Measurements from ENCODE around the gene TMPRSS4.

The TMPRSS4 gene

GRCh38 chr11:118074785-118075184 is 2.1 kb upstream of the TMPRSS4 start:
- no peak overlapping the region for H2AFZ ChIP-seq (ENCODE audit: low read length)
- H3K9ac ChIP-seq (ENCODE audit: low read length), result no peak overlapping the region
- H3K9me2 ChIP-seq (ENCODE audit: low read depth, low read length), result no peaks in the 10 kb centered on the region
- no peak overlapping the region for H3K4me3 ChIP-seq (ENCODE audit: low read depth, low read length, poor library complexity, severe bottlenecking)
- H3K4me2 ChIP-seq (ENCODE audit: low read length), result no peak overlapping the region
- no peaks in the 10 kb centered on the region for H4K20me1 ChIP-seq (ENCODE audit: insufficient read depth, low read length)
- no peaks in the 10 kb centered on the region for H3F3A ChIP-seq (ENCODE audit: insufficient read depth, low read length)
- no peak for TF ChIP-seq EZH2 (IDR thresholded peaks at IDR 0.05; ENCODE audit: borderline replicate concordance, low read length)
- H3K27ac ChIP-seq (ENCODE audit: low read depth, low read length, poor library complexity, severe bottlenecking), result no peak overlapping the region
- H3K9me3 ChIP-seq (ENCODE audit: low read length), result no peaks in the 10 kb centered on the region
- no peaks in the 10 kb centered on the region for H3K4me1 ChIP-seq (ENCODE audit: insufficient read depth, low read length, severe bottlenecking)
- H3K36me3 ChIP-seq (ENCODE audit: insufficient read depth, low read length), result no peaks in the 10 kb centered on the region
- no peaks in the 10 kb centered on the region for H3K79me2 ChIP-seq (ENCODE audit: insufficient read depth, low read length)
- H3K27me3 ChIP-seq (ENCODE audit: insufficient read depth, low read length), result no peaks in the 10 kb centered on the region

DNA sequence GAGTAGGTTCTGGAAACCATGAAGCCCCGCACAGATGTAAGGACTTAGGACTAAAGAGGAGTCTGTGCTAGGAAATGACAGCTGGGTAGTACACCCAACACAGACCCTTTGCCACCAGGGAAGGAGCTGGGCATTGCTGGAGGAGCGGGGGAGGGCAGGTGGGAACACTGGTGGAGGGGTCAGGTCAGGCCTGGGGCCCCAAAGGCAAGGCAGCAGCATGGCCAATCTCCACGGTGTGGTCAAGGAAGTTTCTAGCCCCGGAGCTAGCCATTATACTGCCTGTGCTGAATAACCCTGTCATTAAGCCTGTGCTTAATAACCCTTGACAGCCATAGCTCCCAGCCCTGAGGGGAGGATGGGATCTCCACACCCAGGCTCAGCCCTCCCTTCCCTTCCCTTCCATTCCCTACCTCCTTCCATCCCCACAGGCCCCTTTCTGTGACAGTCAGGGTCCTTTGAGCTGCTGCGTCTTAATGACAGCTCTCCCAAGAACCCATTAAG is 2.1 kb downstream of the TMPRSS4 start:
- H3K36me3 ChIP-seq (ENCODE audit: insufficient read depth, low read length), result no peaks in the 10 kb centered on the region
- TF ChIP-seq, protein P1, sequence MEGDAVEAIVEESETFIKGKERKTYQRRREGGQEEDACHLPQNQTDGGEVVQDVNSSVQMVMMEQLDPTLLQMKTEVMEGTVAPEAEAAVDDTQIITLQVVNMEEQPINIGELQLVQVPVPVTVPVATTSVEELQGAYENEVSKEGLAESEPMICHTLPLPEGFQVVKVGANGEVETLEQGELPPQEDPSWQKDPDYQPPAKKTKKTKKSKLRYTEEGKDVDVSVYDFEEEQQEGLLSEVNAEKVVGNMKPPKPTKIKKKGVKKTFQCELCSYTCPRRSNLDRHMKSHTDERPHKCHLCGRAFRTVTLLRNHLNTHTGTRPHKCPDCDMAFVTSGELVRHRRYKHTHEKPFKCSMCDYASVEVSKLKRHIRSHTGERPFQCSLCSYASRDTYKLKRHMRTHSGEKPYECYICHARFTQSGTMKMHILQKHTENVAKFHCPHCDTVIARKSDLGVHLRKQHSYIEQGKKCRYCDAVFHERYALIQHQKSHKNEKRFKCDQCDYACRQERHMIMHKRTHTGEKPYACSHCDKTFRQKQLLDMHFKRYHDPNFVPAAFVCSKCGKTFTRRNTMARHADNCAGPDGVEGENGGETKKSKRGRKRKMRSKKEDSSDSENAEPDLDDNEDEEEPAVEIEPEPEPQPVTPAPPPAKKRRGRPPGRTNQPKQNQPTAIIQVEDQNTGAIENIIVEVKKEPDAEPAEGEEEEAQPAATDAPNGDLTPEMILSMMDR (IDR thresholded peaks at IDR 0.05; ENCODE audit: low read length), result no peak
- no peak for TF ChIP-seq EZH2 (IDR thresholded peaks at IDR 0.05; ENCODE audit: borderline replicate concordance, low read length)
- H3K79me2 ChIP-seq (ENCODE audit: insufficient read depth, low read length), result no peaks in the 10 kb centered on the region
- H3K27ac ChIP-seq (ENCODE audit: low read depth, low read length, poor library complexity, severe bottlenecking), result no peak overlapping the region
- no peaks in the 10 kb centered on the region for H3K9me2 ChIP-seq (ENCODE audit: low read depth, low read length)
- H3F3A ChIP-seq (ENCODE audit: insufficient read depth, low read length), result no peaks in the 10 kb centered on the region
- no peaks in the 10 kb centered on the region for H3K27me3 ChIP-seq (ENCODE audit: insufficient read depth, low read length)
- no peaks in the 10 kb centered on the region for H3K4me1 ChIP-seq (ENCODE audit: insufficient read depth, low read length, severe bottlenecking)
- no peaks in the 10 kb centered on the region for H4K20me1 ChIP-seq (ENCODE audit: insufficient read depth, low read length)
- no peak overlapping the region for H2AFZ ChIP-seq (ENCODE audit: low read length)
- no peak overlapping the region for H3K9ac ChIP-seq (ENCODE audit: low read length)
- no peak overlapping the region for H3K4me2 ChIP-seq (ENCODE audit: low read length)
- no peaks in the 10 kb centered on the region for H3K9me3 ChIP-seq (ENCODE audit: low read length)
- no peak overlapping the region for H3K4me3 ChIP-seq (ENCODE audit: low read depth, low read length, poor library complexity, severe bottlenecking)

DNA sequence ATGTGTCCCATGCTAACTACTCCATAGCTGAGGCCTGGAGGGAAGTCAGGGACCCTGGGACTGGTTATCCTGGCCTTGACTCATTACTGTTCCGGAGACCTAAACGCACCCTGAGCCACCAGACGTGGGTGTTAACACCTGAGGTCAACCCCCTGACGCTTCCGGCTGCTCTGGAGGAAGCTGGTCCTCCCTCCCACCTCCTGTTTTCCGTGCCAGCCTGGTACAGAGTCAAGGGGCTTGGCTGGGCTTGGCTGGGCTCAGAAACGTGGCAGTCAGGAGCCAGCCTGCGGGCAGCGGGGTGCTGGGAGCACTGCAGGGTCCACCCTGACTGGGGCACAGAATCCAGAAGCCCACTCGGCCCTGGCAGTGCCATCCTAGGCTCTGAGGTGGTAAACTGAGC is 2.6 kb downstream of the TMPRSS4 start:
- TF ChIP-seq EZH2 (IDR thresholded peaks at IDR 0.05; ENCODE audit: borderline replicate concordance, low read length), result no peak
- TF ChIP-seq, protein P1 (IDR thresholded peaks at IDR 0.05; ENCODE audit: low read length), result no peak
- no peak overlapping the region for H3K4me3 ChIP-seq (ENCODE audit: low read depth, low read length, poor library complexity, severe bottlenecking)
- H3K9me3 ChIP-seq (ENCODE audit: low read length), result no peaks in the 10 kb centered on the region
- H3K4me1 ChIP-seq (ENCODE audit: insufficient read depth, low read length, severe bottlenecking), result no peaks in the 10 kb centered on the region
- no peaks in the 10 kb centered on the region for H3K79me2 ChIP-seq (ENCODE audit: insufficient read depth, low read length)
- no peak overlapping the region for H3K4me2 ChIP-seq (ENCODE audit: low read length)
- no peak overlapping the region for H3K9ac ChIP-seq (ENCODE audit: low read length)
- no peaks in the 10 kb centered on the region for H3K27me3 ChIP-seq (ENCODE audit: insufficient read depth, low read length)
- H3F3A ChIP-seq (ENCODE audit: insufficient read depth, low read length), result no peaks in the 10 kb centered on the region
- no peaks in the 10 kb centered on the region for H3K9me2 ChIP-seq (ENCODE audit: low read depth, low read length)
- no peaks in the 10 kb centered on the region for H4K20me1 ChIP-seq (ENCODE audit: insufficient read depth, low read length)
- no peak overlapping the region for H3K27ac ChIP-seq (ENCODE audit: low read depth, low read length, poor library complexity, severe bottlenecking)
- no peak overlapping the region for H2AFZ ChIP-seq (ENCODE audit: low read length)
- no peaks in the 10 kb centered on the region for H3K36me3 ChIP-seq (ENCODE audit: insufficient read depth, low read length)

DNA sequence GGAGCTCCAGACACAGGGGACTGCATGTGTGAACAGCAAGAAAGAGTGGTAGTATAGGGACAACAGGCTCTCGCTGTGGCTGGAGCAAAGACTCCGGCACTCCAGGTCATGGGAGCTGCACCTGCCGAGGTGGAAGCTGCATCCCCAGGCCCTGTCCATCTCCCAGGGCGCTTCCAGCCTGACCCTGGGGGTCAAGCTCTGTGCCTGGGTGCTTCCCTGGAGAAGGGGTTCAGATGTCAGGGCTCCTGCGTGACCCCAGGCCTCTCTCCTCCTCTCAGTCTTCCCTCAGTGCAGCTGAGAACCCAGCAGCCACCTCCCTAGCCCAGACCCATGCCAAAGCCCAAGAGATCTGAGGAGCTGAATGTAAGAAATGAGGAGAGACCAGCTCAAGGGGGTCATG is 3.4 kb downstream of the TMPRSS4 start:
- Histone ChIP-seq H3K4me3 (ENCODE audit: low read depth, low read length, poor library complexity, severe bottlenecking) (no peak overlapping the region), H3K27ac (ENCODE audit: low read depth, low read length, poor library complexity, severe bottlenecking) (no peak overlapping the region), H3K9ac (ENCODE audit: low read length) (no peak overlapping the region), H3K27me3 (ENCODE audit: insufficient read depth, low read length) (no peaks in the 10 kb centered on the region), H3K4me1 (ENCODE audit: insufficient read depth, low read length, severe bottlenecking) (no peaks in the 10 kb centered on the region), H3K9me3 (ENCODE audit: low read length) (no peaks in the 10 kb centered on the region), H3K36me3 (ENCODE audit: insufficient read depth, low read length) (no peaks in the 10 kb centered on the region), H3F3A (ENCODE audit: insufficient read depth, low read length) (no peaks in the 10 kb centered on the region), H3K9me2 (ENCODE audit: low read depth, low read length) (no peaks in the 10 kb centered on the region), H2AFZ (ENCODE audit: low read length) (no peak overlapping the region), H3K79me2 (ENCODE audit: insufficient read depth, low read length) (no peaks in the 10 kb centered on the region), H4K20me1 (ENCODE audit: insufficient read depth, low read length) (no peaks in the 10 kb centered on the region), H3K4me2 (ENCODE audit: low read length) (no peak overlapping the region)
- TF ChIP-seq, protein P1 (IDR thresholded peaks at IDR 0.05; ENCODE audit: low read length), result no peak
- TF ChIP-seq EZH2 (IDR thresholded peaks at IDR 0.05; ENCODE audit: borderline replicate concordance, low read length), result no peak
